ENCODE measurements around the gene UACA. TPM values are rescaled to one million over a fixed set of nuclear protein-coding genes. Genes with fewer than 3 reads are reported as not detected.

Gene UACA
- 133 and 231 TPM in 2 replicates for total RNA-seq

GRCh38 chr15:70763120-70763949, at the start of gene UACA:
Gene UACA (minus strand): TSS chr15:70763558. CDS start chr15:70763407, 151 bp downstream.

Other genes with a start within 250 kb of the UACA start
- gene LARP6, start 90.6 kb upstream of the UACA start, total RNA-seq = 51.3 and 52.6 TPM in 2 replicates
- 1.7 TPM in 2 replicates for gene THAP10, start 128.9 kb upstream of the UACA start, total RNA-seq
- 10.4 and 10.5 TPM in 2 replicates for gene LRRC49, start 129.3 kb upstream of the UACA start, total RNA-seq

Measured in smooth muscle cell of the pulmonary artery (primary cell).